Liver (tissue), 9 donors: ENCODE measurements around the gene CREG2. TPM values are rescaled to one million over a fixed set of nuclear protein-coding genes. Genes with fewer than 3 reads are reported as not detected.

Experiments used
- DNase-seq: peaks from one replicate; pipeline ENCODE4 v3.0.0-alpha.2; 2017; ENCODE audit warnings: low spot score
- H3K27ac ChIP-seq, 2 donors: one replicate each; pipeline ENCODE4 v1.7.0; 2013; ENCODE audit warnings: inconsistent platforms in 2 of 2, low read length in 2 of 2, control low read depth in 1 of 2, low read depth in 1 of 2, mild to moderate bottlenecking in 1 of 2
- H3K27me3 ChIP-seq, 4 donors: one replicate each; pipeline versions ENCODE4 v1.6.1 to v1.7.0; 2013; ENCODE audit warnings: low read length in 3 of 4, inconsistent platforms in 1 of 4, mild to moderate bottlenecking in 1 of 4, moderate library complexity in 1 of 4; ENCODE audit not compliant: control insufficient read depth in 4 of 4, insufficient read depth in 4 of 4
- H3K36me3 ChIP-seq, 4 donors: one replicate each; pipeline versions ENCODE4 v1.6.1 to v1.7.0; 2013; ENCODE audit warnings: low read length in 3 of 4, mild to moderate bottlenecking in 3 of 4, low read depth in 1 of 4, moderate library complexity in 1 of 4; ENCODE audit not compliant: control insufficient read depth in 4 of 4, insufficient read depth in 3 of 4
- H3K4me1 ChIP-seq, 4 donors: one replicate each; pipeline versions ENCODE4 v1.6.1 to v1.7.0; 2013; ENCODE audit warnings: low read length in 3 of 4, mild to moderate bottlenecking in 3 of 4, moderate library complexity in 1 of 4; ENCODE audit not compliant: control insufficient read depth in 4 of 4, insufficient read depth in 4 of 4
- H3K4me3 ChIP-seq, 3 donors: one replicate each; pipeline versions ENCODE4 v1.6.1 to v1.7.0; 2013; ENCODE audit warnings: low read length in 3 of 3, control low read depth in 1 of 3, low read depth in 1 of 3, mild to moderate bottlenecking in 1 of 3
- H3K9ac ChIP-seq, 2 donors: one replicate each; pipeline ENCODE4 v1.7.0; 2013; ENCODE audit warnings: low read length in 2 of 2, mild to moderate bottlenecking in 2 of 2, moderate library complexity in 2 of 2, control low read depth in 1 of 2, low read depth in 1 of 2
- H3K9me3 ChIP-seq, 4 donors: one replicate each; pipeline versions ENCODE4 v1.6.1 to v1.7.0; 2013; ENCODE audit warnings: low read length in 3 of 4; ENCODE audit not compliant: control insufficient read depth in 4 of 4
- EGR1 ChIP-seq, 2 donors: IDR thresholded peaks; 2 replicates each; pipeline ENCODE4 v1.6.1; 2016 to 2018; ENCODE audit warnings: antibody characterized with exemption in 2 of 2, low read depth in 2 of 2
- FOXA1 ChIP-seq: IDR thresholded peaks from 2 replicates; pipeline ENCODE4 v1.6.1; 2016; ENCODE audit warnings: antibody characterized with exemption
- FOXA2 ChIP-seq: IDR thresholded peaks from 2 replicates; pipeline ENCODE4 v1.6.1; 2016; ENCODE audit warnings: antibody characterized with exemption
- GABPA ChIP-seq, 2 donors: IDR thresholded peaks in 1 of 2; conservative IDR thresholded peaks in 1 of 2; 2 replicates each; pipeline ENCODE4 v1.6.1; 2016; ENCODE audit warnings: antibody characterized with exemption in 2 of 2, mild to moderate bottlenecking in 1 of 2, moderate library complexity in 1 of 2
- HNF4A ChIP-seq, 2 donors: conservative IDR thresholded peaks; 2 replicates each; pipeline ENCODE4 v1.6.1; 2016; ENCODE audit warnings: antibody characterized with exemption in 2 of 2, mild to moderate bottlenecking in 2 of 2
- HNF4G ChIP-seq: IDR thresholded peaks from 2 replicates; pipeline ENCODE4 v1.6.1; 2016; ENCODE audit warnings: antibody characterized with exemption
- JUND ChIP-seq, 2 donors: IDR thresholded peaks; 2 replicates each; pipeline ENCODE4 v1.6.1; 2016; ENCODE audit warnings: antibody characterized with exemption in 2 of 2
- NR2F2 ChIP-seq: IDR thresholded peaks from 2 replicates; pipeline ENCODE4 v1.6.1; 2016; ENCODE audit warnings: antibody characterized with exemption
- RAD21 ChIP-seq, 2 donors: IDR thresholded peaks; 2 replicates each; pipeline ENCODE4 v1.6.1; 2016; ENCODE audit warnings: antibody characterized with exemption in 2 of 2, mild to moderate bottlenecking in 2 of 2
- RXRA ChIP-seq, 2 donors: IDR thresholded peaks; 2 replicates each; pipeline ENCODE4 v1.6.1; 2017 to 2018; ENCODE audit warnings: antibody characterized with exemption in 2 of 2, mild to moderate bottlenecking in 1 of 2
- SP1 ChIP-seq: IDR thresholded peaks from 2 replicates; pipeline ENCODE4 v1.6.1; 2018; ENCODE audit warnings: antibody characterized with exemption, mild to moderate bottlenecking
- YY1 ChIP-seq: IDR thresholded peaks from 2 replicates; pipeline ENCODE4 v1.6.1; 2016; ENCODE audit warnings: antibody characterized with exemption, mild to moderate bottlenecking
- WGBS: extraction: QIAGEN DNeasy Blood & Tissue Kit; methylation state at CpG from one replicate; pipeline ENCODE4 v1.1.7; 2013; 5-methylcytosine and 5-hydroxymethylcytosine counted together
- polyA plus RNA-seq, 2 donors: library from polyadenylated mRNA; stranded (reverse) in 1 of 2; unstranded in 1 of 2; fragments of 200-250 nt in 1 of 2; fragments of >200 nt in 1 of 2; fragmentation: Nextera tagmentation in 1 of 2; extraction: Ambion mirVana in 1 of 2; gene quantifications; one replicate each; pipeline versions ENCODE4 v1.2.1 to v1.2.3, GENCODE V29; 2013 to 2015
- total RNA-seq, 2 donors: library from RNA; depleted of rRNA; stranded (reverse); fragments of >200 nt; gene quantifications; one replicate each; pipeline ENCODE4 v1.2.3, GENCODE V29; 2014
- TF ChIP-seq, protein P1 (sequence below): IDR thresholded peaks from 2 replicates; pipeline ENCODE4 v1.6.1; 2016; ENCODE audit warnings: antibody characterized with exemption
- TF ChIP-seq, protein P2 (sequence below): IDR thresholded peaks from 2 replicates; pipeline ENCODE4 v1.6.1; 2016; ENCODE audit warnings: antibody characterized with exemption
- TF ChIP-seq, protein P3 (sequence below): fragments of 150-350 bp; IDR thresholded peaks from 2 replicates; pipeline ENCODE4 v1.5.1; 2017; ENCODE audit warnings: improper control_type of control experiment, low read depth, low read length; ENCODE audit not compliant: missing input control
- TF ChIP-seq, protein P4 (sequence below): IDR thresholded peaks from 2 replicates; pipeline ENCODE4 v1.6.1; 2016; ENCODE audit warnings: antibody characterized with exemption, mild to moderate bottlenecking
- donor health status: healthy.
- donor health status: healthy.
- donor health status: healthy.
- donor health status: healthy.
- donor health status: healthy.

CREG2 gene
- total and polyA plus RNA-seq, 4 donors = 0.05 TPM; not detected in 3

DNA sequence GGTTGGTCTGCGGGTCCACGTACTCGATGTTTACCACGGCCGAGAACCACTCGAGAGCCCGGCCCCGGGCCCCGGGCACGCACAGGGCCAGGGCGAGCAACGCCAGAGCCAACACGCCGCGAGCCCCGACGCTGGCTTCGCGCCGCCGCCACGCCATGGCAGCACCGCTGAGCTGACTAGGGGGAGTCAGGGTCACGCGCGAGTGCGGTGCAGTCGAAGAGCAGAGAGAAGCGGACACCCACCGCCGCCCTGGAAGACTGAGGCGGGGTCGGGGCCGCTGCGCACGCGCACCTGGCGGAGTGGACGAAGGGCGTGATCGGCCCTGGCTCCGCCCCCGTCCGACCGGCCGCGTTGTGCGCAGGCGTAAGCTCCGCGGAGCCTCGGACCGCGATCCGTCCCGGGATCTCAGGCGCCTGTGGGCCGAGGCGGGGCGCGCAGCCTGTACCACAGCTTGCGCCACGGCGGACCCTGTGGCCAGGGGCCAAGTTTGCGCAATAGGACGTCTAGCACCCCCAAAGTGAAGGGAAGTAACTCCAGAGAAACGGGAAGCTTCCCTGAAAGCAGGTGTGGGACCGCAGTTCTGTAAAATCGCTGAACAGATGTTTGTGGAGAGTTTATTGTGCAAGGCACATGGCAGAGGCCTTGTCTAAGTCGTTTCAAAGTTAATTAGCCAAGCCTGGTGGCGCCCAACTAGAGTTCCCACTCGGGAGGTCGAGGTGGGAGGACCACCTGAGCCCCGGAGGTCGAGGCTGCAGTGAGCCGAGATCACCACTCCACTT is 78.7 kb downstream of the CREG2 start, which contains the start of gene RNF149:
RNF149 (minus strand) TSS at position 270 of the 779 bp plus-strand sequence; CDS start at position 157, 113 bp downstream.
- Histone ChIP-seq H3K4me1 (peaks cover 7 to 44% (median 18%) of the 10 kb centered on the region in 4 donors), H3K9ac (peak within 1 kb of the TSS; percentile 98 to 100), H3K9me3 (no peaks in the 10 kb centered on the region), H3K4me3 (peak within 1 kb of the TSS; percentile 79 to 93 (median 91)), H3K27ac (peak within 1 kb of the TSS; percentile 91 to 98), H3K27me3 (no peaks in the 10 kb centered on the region), H3K36me3 (no peaks in the 10 kb centered on the region)
- TF ChIP-seq YY1 = peak; percentile 33
- peak; percentile 59 for TF ChIP-seq FOXA1
- no peak for TF ChIP-seq JUND (IDR thresholded peaks at IDR 0.05)
- TF ChIP-seq RAD21 (IDR thresholded peaks at IDR 0.05) = peak; percentile 31 to 39
- TF ChIP-seq, protein P1, sequence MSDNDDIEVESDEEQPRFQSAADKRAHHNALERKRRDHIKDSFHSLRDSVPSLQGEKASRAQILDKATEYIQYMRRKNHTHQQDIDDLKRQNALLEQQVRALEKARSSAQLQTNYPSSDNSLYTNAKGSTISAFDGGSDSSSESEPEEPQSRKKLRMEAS = peak; percentile 89
- no peak for TF ChIP-seq NR2F2
- TF ChIP-seq RXRA (IDR thresholded peaks at IDR 0.05) = peak; percentile 9 to 39
- TF ChIP-seq, protein P2, sequence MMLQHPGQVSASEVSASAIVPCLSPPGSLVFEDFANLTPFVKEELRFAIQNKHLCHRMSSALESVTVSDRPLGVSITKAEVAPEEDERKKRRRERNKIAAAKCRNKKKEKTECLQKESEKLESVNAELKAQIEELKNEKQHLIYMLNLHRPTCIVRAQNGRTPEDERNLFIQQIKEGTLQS = no peak
- peak; percentile 20 for TF ChIP-seq HNF4G
- peak; percentile 74 for TF ChIP-seq SP1
- TF ChIP-seq FOXA2 = no peak
- TF ChIP-seq, protein P3, sequence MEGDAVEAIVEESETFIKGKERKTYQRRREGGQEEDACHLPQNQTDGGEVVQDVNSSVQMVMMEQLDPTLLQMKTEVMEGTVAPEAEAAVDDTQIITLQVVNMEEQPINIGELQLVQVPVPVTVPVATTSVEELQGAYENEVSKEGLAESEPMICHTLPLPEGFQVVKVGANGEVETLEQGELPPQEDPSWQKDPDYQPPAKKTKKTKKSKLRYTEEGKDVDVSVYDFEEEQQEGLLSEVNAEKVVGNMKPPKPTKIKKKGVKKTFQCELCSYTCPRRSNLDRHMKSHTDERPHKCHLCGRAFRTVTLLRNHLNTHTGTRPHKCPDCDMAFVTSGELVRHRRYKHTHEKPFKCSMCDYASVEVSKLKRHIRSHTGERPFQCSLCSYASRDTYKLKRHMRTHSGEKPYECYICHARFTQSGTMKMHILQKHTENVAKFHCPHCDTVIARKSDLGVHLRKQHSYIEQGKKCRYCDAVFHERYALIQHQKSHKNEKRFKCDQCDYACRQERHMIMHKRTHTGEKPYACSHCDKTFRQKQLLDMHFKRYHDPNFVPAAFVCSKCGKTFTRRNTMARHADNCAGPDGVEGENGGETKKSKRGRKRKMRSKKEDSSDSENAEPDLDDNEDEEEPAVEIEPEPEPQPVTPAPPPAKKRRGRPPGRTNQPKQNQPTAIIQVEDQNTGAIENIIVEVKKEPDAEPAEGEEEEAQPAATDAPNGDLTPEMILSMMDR = peak; percentile 33
- TF ChIP-seq, protein P4, sequence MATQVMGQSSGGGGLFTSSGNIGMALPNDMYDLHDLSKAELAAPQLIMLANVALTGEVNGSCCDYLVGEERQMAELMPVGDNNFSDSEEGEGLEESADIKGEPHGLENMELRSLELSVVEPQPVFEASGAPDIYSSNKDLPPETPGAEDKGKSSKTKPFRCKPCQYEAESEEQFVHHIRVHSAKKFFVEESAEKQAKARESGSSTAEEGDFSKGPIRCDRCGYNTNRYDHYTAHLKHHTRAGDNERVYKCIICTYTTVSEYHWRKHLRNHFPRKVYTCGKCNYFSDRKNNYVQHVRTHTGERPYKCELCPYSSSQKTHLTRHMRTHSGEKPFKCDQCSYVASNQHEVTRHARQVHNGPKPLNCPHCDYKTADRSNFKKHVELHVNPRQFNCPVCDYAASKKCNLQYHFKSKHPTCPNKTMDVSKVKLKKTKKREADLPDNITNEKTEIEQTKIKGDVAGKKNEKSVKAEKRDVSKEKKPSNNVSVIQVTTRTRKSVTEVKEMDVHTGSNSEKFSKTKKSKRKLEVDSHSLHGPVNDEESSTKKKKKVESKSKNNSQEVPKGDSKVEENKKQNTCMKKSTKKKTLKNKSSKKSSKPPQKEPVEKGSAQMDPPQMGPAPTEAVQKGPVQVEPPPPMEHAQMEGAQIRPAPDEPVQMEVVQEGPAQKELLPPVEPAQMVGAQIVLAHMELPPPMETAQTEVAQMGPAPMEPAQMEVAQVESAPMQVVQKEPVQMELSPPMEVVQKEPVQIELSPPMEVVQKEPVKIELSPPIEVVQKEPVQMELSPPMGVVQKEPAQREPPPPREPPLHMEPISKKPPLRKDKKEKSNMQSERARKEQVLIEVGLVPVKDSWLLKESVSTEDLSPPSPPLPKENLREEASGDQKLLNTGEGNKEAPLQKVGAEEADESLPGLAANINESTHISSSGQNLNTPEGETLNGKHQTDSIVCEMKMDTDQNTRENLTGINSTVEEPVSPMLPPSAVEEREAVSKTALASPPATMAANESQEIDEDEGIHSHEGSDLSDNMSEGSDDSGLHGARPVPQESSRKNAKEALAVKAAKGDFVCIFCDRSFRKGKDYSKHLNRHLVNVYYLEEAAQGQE = peak; percentile 64
- peak; percentile 80 to 88 for TF ChIP-seq HNF4A (conservative IDR thresholded peaks at IDR 0.05)
- TF ChIP-seq EGR1 (IDR thresholded peaks at IDR 0.05; ENCODE audit: low read depth in 2 of 2) = peak in 1 of 2 donors; percentile 47
- TF ChIP-seq GABPA (IDR thresholded peaks at IDR 0.05 in 1 of 2, conservative IDR thresholded peaks at IDR 0.05 in 1 of 2) = no peak
- DNase-seq = peak; percentile 96
- WGBS = 3% methylated on average over 76 of the region's 76 CpGs

DNA sequence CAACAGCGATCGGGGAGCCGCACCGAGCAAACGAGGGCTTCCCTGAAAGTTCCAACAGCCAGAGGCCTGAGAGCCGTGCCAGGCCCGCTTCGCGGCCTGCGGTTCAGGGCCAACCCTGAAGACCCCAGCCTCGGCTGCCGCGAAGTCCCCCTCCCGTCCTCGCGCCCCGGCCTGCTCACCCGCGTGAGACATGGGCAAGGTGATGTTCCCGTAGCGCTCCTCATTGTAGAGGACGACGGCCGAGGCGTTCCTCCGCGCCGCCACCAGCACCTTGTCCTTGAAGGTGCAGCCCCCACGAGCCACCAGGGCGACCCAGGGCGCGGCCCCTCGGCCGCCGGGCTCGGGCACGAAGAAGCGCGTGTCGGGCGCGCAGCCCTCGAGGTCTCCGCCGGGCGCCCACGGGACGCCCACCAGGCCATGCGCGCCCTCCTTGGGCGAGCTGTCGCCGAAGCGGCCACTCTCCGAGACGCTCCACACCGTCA is 79.3 kb downstream of the CREG2 start:
- DNase-seq = no peak
- Histone ChIP-seq H3K4me1 (peaks cover 7 to 44% (median 18%) of the 10 kb centered on the region in 4 donors), H3K4me3 (peak overlapping the region; percentile 79 to 93 (median 91)), H3K27ac (peak overlapping the region; percentile 91 to 98), H3K36me3 (no peaks in the 10 kb centered on the region), H3K27me3 (no peaks in the 10 kb centered on the region), H3K9me3 (no peaks in the 10 kb centered on the region), H3K9ac (peak overlapping the region; percentile 98 to 100)
- TF ChIP-seq, protein P3 = peak; percentile 1
- TF ChIP-seq RAD21 (IDR thresholded peaks at IDR 0.05) (no peak), GABPA (IDR thresholded peaks at IDR 0.05 in 1 of 2, conservative IDR thresholded peaks at IDR 0.05 in 1 of 2) (no peak)
- WGBS = under 1% methylated on average over 57 of the region's 57 CpGs
